GM23248 (cell line): Measurements from ENCODE around the gene COL27A1. TPM values are rescaled to one million over a fixed set of nuclear protein-coding genes. Genes with fewer than 3 reads are reported as not detected.
"Not testable (repeated sequence)": the region's sequence is repeated elsewhere in the genome, so short reads cannot be mapped to it uniquely, and the experiment has no call there.

Source experiments
- DNase-seq: peaks from one replicate; pipeline ENCODE4 v3.0.0-alpha.2; 2015
- H2AFZ ChIP-seq: fragments of 200-600 bp; sonication (generic); 2 replicates; pipeline ENCODE4 v1.6.1; 2016; ENCODE audit warnings: antibody characterized with exemption
- H3F3A ChIP-seq: fragments of 200-600 bp; sonication (generic); 2 replicates; pipeline ENCODE4 v1.6.1; 2016; ENCODE audit warnings: mild to moderate bottlenecking, antibody characterized with exemption, mixed run types; ENCODE audit not compliant: insufficient read depth
- H3K27ac ChIP-seq: fragments of 200-600 bp; sonication (generic); 2 replicates; pipeline ENCODE4 v1.5.1; 2016; ENCODE audit warnings: mild to moderate bottlenecking
- H3K27me3 ChIP-seq: fragments of 200-600 bp; sonication (generic); replicated peaks from 2 replicates; pipeline ENCODE4 v1.6.1; 2016; ENCODE audit warnings: mild to moderate bottlenecking; ENCODE audit not compliant: insufficient read depth
- H3K36me3 ChIP-seq: fragments of 200-600 bp; sonication (generic); 2 replicates; pipeline ENCODE4 v1.6.1; 2016; ENCODE audit warnings: low read depth, mild to moderate bottlenecking
- H3K4me1 ChIP-seq: fragments of 200-600 bp; sonication (generic); 2 replicates; pipeline ENCODE4 v1.6.1; 2016; ENCODE audit warnings: mild to moderate bottlenecking; ENCODE audit not compliant: insufficient read depth
- H3K4me2 ChIP-seq: fragments of 200-600 bp; sonication (generic); one replicate; pipeline ENCODE4 v1.6.1; 2016; ENCODE audit warnings: mild to moderate bottlenecking; ENCODE audit not compliant: unreplicated experiment
- H3K4me3 ChIP-seq: fragments of 200-600 bp; sonication (generic); 2 replicates; pipeline ENCODE4 v1.5.1; 2016; ENCODE audit warnings: mild to moderate bottlenecking
- H3K79me2 ChIP-seq: fragments of 200-600 bp; sonication (generic); 2 replicates; pipeline ENCODE4 v1.6.1; 2016; ENCODE audit warnings: mild to moderate bottlenecking; ENCODE audit not compliant: insufficient read depth
- H3K9ac ChIP-seq: fragments of 200-600 bp; sonication (generic); 2 replicates; pipeline ENCODE4 v1.6.1; 2016; ENCODE audit warnings: mild to moderate bottlenecking
- H3K9me2 ChIP-seq: fragments of 200-600 bp; sonication (generic); 2 replicates; pipeline ENCODE4 v1.6.1; 2016; ENCODE audit warnings: mixed run types, mild to moderate bottlenecking, moderate library complexity; ENCODE audit not compliant: insufficient read depth
- H3K9me3 ChIP-seq: fragments of 200-600 bp; sonication (generic); one replicate; pipeline ENCODE4 v1.6.1; 2017; ENCODE audit warnings: low read depth
- H4K20me1 ChIP-seq: fragments of 200-600 bp; sonication (generic); 2 replicates; pipeline ENCODE4 v1.6.0; 2016; ENCODE audit not compliant: insufficient read depth
- EZH2 ChIP-seq: fragments of 200-600 bp; sonication (generic); IDR thresholded peaks from 2 replicates; pipeline ENCODE4 v1.6.1; 2018; ENCODE audit warnings: antibody characterized with exemption, mild to moderate bottlenecking; ENCODE audit not compliant: insufficient read depth, poor library complexity, severe bottlenecking
- EZH2phosphoT487 ChIP-seq: fragments of 200-600 bp; sonication (generic); IDR thresholded peaks from 2 replicates; pipeline ENCODE4 v1.6.1; 2018; ENCODE audit warnings: antibody characterized with exemption, moderate library complexity, mild to moderate bottlenecking, low read depth; ENCODE audit not compliant: insufficient read depth
- WGBS, 2 experiments: methylation state at CpG; one replicate each; pipeline ENCODE4 v1.1.6; 2015 to 2017; ENCODE audit warnings: low lambda C conversion rate in 2 of 2, low coverage in 1 of 2; ENCODE audit errors: missing lambda C conversion rate in 2 of 2; 5-methylcytosine and 5-hydroxymethylcytosine counted together
- in situ Hi-C: fragments of 300-500 bp; cut with MboI; formaldehyde crosslinking; loops from 2 replicates; pipeline ENCODE4 v1.15.0; 2020
- polyA plus RNA-seq: library from polyadenylated mRNA; unstranded; fragments of >200 nt; fragmentation: Nextera tagmentation; extraction: Ambion mirVana; gene quantifications from 2 replicates; pipeline ENCODE4 v1.2.1, GENCODE V29; 2016
- total RNA-seq: library from RNA; depleted of rRNA; stranded (reverse); fragments of >200 nt; shearing (Covaris generic); gene quantifications from 2 replicates; pipeline ENCODE4 v1.2.3, GENCODE V29; 2014

COL27A1 gene
- total and polyA plus RNA-seq, 2 experiments from 2014 or later, result 1.6 to 2.3 TPM

DNA sequence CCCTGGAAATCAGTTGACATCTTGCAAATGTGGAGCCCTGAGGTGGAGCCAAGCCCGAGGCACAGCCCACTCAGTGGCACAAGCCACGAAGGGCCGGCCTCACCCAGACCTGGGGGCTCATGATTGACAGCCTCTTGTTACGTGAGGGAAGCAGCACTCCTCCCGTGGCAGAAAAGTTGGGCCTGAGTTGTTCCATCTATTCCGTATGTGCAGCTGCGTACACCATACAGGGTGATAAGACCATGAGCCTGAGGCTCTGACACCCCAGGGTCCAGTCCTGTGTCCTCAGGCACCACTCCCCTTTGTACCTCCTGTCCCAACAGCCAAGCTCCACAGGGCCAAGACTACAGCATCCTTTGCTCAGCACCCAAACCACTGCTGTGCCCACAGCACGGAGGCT is 172.4 kb downstream of the COL27A1 start:
- H3K79me2 ChIP-seq, result no peaks in the 10 kb centered on the region
- H3K36me3 ChIP-seq, result no peaks in the 10 kb centered on the region
- TF ChIP-seq EZH2 (no peak), EZH2phosphoT487 (no peak)
- no peak for DNase-seq
- H3F3A ChIP-seq, result no peaks in the 10 kb centered on the region
- in situ Hi-C loops, result no loop called here
- H3K9ac ChIP-seq, result no peak overlapping the region
- H3K9me3 ChIP-seq, result no peaks in the 10 kb centered on the region
- no peak overlapping the region for H3K27ac ChIP-seq
- H3K4me1 ChIP-seq, result no peaks in the 10 kb centered on the region
- H3K4me3 ChIP-seq, result no peak overlapping the region
- no peak overlapping the region for H3K4me2 ChIP-seq
- H2AFZ ChIP-seq, result no peak overlapping the region
- no peaks in the 10 kb centered on the region; the same call in 1 of the 2 replicates for H3K27me3 ChIP-seq
- WGBS, 2 experiments, result 74 to 80% methylated on average over 8 of the region's 8 CpGs
- H4K20me1 ChIP-seq, result no peaks in the 10 kb centered on the region
- no peaks in the 10 kb centered on the region for H3K9me2 ChIP-seq

- H2AFZ ChIP-seq, H3F3A ChIP-seq, H3K79me2 ChIP-seq, H3K4me2 ChIP-seq, H3K9me3 ChIP-seq, H3K9me2 ChIP-seq, H4K20me1 ChIP-seq, H3K36me3 ChIP-seq, H3K27me3 ChIP-seq, H3K4me3 ChIP-seq, in situ Hi-C loops, DNase-seq, H3K9ac ChIP-seq, H3K4me1 ChIP-seq, H3K27ac ChIP-seq: not testable (repeated sequence)
- 90 to 94% methylated on average over 10 of the region's 10 CpGs for WGBS, 2 experiments
Observed at GRCh38 chr9:114328357-114328820, 173.1 kb downstream of the COL27A1 start.

DNA sequence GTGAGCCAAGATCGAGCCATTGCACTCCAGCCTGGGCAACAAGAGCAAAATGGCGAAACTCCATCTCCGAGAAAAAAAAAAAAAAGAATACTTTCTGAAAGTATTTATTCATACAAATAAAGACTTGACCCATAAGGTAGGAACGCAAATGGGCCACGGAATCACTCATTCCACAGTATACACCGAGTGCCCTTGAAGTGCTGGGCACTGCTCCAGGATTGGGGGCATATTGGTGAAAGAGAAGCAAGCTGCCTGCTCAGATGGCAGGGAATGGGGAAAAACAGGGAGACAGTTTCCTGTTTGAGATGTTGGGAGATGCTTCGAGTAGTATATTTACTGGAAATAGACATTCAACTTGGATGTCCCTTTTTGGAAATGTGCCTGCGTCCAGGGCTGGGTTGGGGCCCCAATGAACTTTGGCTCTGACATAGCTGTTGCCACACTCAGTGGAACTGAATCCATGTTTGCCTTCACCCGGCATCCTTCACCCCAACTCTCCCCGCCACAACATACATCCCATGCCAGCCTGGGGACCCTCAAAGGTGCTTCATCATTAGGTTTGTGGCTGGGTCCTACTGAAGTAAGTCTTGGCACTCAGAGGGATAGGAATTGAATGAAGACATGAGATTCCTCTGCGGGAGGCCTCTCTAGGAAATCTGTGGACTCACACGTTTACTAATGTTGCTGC is 173.7 kb downstream of the COL27A1 start:
- H3K79me2 ChIP-seq, in situ Hi-C loops: not testable (repeated sequence)

GRCh38 chr9:114329625-114330022 is 174.3 kb downstream of the COL27A1 start, which contains the start of gene ORM2:
Gene ORM2, plus strand, starts transcription at chr9:114329869. Its CDS starts 36 bp downstream, at chr9:114329905.
- H3K9ac ChIP-seq, H3K79me2 ChIP-seq, in situ Hi-C loops, H2AFZ ChIP-seq, DNase-seq, H3K4me2 ChIP-seq, H3K9me3 ChIP-seq, H3F3A ChIP-seq, H3K36me3 ChIP-seq, H3K4me3 ChIP-seq, H3K27me3 ChIP-seq, H4K20me1 ChIP-seq, H3K27ac ChIP-seq, H3K9me2 ChIP-seq, H3K4me1 ChIP-seq: not testable (repeated sequence)
- WGBS, 2 experiments, result 0 to 66% methylated on average over 1 to 3 of the region's 10 CpGs

More for the DNA sequence above, 173.7 kb downstream of the COL27A1 start:
- not testable (repeated sequence) for DNase-seq, H3F3A ChIP-seq, H3K27me3 ChIP-seq, H3K4me1 ChIP-seq, H3K4me3 ChIP-seq, H3K27ac ChIP-seq, H3K4me2 ChIP-seq, H3K9me2 ChIP-seq, H3K9ac ChIP-seq, H3K9me3 ChIP-seq, H3K36me3 ChIP-seq, H4K20me1 ChIP-seq, H2AFZ ChIP-seq
- 60 to 70% methylated on average over 9 to 11 of the region's 12 CpGs for WGBS, 2 experiments

DNA sequence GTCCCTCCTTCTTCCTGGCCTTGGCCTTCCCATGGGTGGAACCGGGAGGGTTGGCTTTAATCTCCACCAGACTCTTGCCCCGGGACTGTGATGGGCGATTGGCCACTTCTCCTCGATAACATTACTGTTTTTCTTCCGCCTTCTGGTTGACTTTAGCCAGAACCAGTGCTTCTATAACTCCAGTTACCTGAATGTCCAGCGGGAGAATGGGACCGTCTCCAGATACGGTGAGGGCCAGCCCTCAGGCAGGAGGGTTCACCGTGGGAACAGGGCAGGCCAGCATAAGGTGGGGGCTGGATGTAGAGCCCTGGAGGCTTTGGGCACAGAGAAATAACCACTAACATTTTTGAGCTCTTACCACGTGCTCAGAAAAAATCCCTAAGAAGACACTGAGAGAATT is 175.3 kb downstream of the COL27A1 start:
- H3F3A ChIP-seq, result no peaks in the 10 kb centered on the region
- no peak for DNase-seq
- TF ChIP-seq EZH2, result no peak
- TF ChIP-seq EZH2phosphoT487, result no peak
- no peaks in the 10 kb centered on the region for H3K9me3 ChIP-seq
- in situ Hi-C loops, result no loop called here
- no peak overlapping the region for H3K4me2 ChIP-seq
- H4K20me1 ChIP-seq, result no peaks in the 10 kb centered on the region
- H3K79me2 ChIP-seq, result no peaks in the 10 kb centered on the region
- WGBS, 2 experiments, result 31 to 34% methylated on average over 10 of the region's 10 CpGs
- no peaks in the 10 kb centered on the region for H3K4me1 ChIP-seq
- H3K36me3 ChIP-seq, result no peaks in the 10 kb centered on the region
- no peak overlapping the region for H2AFZ ChIP-seq
- no peak overlapping the region for H3K4me3 ChIP-seq
- H3K9ac ChIP-seq, result no peak overlapping the region
- H3K27ac ChIP-seq, result no peak overlapping the region
- H3K9me2 ChIP-seq, result no peaks in the 10 kb centered on the region
- H3K27me3 ChIP-seq, result no peaks in the 10 kb centered on the region; the same call in 1 of the 2 replicates

GRCh38 chr9:114331229-114332195 is 176.2 kb downstream of the COL27A1 start:
- H3K9ac ChIP-seq, H3F3A ChIP-seq, H2AFZ ChIP-seq, H3K27ac ChIP-seq, H3K9me3 ChIP-seq, in situ Hi-C loops, H3K79me2 ChIP-seq, H3K9me2 ChIP-seq, H3K27me3 ChIP-seq, H3K4me2 ChIP-seq, H3K4me1 ChIP-seq, H3K4me3 ChIP-seq, DNase-seq, H4K20me1 ChIP-seq, H3K36me3 ChIP-seq: not testable (repeated sequence)
- 50 to 61% methylated on average over 16 to 17 of the region's 19 CpGs for WGBS, 2 experiments
